ENCODE results near the gene CTNNAL1.
"Not testable (repeated sequence)": the region's sequence is repeated elsewhere in the genome, so short reads cannot be mapped to it uniquely, and the experiment has no call there.

Gene CTNNAL1, protein sequence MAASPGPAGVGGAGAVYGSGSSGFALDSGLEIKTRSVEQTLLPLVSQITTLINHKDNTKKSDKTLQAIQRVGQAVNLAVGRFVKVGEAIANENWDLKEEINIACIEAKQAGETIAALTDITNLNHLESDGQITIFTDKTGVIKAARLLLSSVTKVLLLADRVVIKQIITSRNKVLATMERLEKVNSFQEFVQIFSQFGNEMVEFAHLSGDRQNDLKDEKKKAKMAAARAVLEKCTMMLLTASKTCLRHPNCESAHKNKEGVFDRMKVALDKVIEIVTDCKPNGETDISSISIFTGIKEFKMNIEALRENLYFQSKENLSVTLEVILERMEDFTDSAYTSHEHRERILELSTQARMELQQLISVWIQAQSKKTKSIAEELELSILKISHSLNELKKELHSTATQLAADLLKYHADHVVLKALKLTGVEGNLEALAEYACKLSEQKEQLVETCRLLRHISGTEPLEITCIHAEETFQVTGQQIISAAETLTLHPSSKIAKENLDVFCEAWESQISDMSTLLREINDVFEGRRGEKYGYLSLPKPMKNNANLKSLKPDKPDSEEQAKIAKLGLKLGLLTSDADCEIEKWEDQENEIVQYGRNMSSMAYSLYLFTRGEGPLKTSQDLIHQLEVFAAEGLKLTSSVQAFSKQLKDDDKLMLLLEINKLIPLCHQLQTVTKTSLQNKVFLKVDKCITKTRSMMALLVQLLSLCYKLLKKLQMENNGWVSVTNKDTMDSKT

DNA sequence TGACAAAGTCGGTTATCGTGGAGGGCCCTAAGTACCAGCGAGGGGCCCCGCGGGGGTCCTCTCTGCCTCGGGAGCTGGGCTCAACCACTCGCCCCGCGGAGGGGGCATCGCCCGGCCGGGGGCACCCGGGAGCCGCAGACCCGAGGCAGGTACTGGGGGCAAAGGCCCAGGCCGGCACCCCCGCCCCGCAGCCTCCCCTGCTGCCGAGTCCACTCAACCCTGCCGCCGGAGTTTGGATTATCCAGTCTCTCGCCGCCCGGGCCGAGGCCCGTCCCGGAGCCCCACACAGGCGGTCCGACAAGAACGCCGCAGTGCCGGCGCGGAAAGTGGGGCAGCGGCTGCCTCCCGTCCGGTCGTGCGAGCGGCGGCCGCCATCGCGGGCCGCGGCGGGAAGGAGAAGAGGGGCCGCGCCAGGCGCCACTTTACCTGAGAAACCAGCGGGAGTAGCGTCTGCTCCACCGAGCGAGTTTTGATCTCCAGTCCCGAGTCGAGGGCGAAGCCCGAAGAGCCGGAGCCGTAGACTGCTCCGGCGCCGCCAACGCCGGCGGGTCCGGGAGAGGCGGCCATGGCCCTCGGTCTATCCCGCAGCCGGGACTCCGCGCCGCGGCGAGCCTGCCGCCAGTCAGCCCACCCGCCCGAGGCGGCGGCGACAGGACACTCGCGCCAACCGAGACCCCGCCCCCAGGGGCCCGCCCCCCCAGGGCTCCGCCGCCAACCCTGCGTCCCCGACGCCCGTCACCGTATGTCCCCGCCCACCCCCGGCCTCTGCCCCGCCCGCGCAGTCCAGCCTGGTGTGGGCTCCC lies at the start of gene CTNNAL1:
Gene CTNNAL1, minus strand, starts transcription at position 624 of the 803 bp plus-strand sequence. Its CDS starts 57 bp downstream, at position 567.
- DNase-seq = peak; percentile 97

DNA sequence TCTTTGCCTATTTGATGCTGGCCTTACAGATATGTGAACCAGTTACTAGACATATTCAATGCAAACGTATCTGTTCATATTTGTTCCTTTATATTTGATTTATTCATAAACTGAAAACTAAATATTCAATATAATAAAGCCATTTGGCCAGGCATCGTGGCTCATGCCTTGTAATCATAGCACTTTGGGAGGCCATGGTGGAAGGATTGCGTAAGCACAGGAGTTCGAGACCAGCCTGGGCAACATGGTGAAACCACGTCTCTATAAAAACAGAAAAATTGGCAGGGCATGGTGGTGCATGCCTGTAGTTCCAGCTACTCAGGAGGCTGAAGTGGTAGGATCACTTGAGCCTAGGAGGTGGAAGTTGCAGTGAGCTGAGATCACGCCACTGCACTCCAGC lies 49.2 kb upstream of the CTNNAL1 start:
- DNase-seq = no peak

DNA sequence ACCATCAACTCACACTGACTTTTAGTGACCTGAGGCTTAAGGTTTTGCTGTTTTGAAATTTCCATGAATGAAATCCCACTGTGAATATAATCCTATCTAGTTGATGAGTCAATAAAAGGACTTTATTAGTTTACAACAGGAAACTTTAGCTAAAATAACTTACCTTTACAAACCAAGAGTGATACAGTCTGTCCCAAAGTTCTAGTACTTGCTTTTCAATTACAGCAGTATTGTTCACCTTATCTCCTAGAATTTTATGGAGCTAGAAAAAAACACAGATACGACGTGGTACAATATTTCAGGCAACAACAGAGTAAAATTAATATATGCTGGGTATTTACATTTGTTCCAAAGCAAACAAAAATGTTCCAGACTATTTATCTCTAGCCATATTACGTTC lies 46.9 kb upstream of the CTNNAL1 start:
- DNase-seq = no peak

DNA sequence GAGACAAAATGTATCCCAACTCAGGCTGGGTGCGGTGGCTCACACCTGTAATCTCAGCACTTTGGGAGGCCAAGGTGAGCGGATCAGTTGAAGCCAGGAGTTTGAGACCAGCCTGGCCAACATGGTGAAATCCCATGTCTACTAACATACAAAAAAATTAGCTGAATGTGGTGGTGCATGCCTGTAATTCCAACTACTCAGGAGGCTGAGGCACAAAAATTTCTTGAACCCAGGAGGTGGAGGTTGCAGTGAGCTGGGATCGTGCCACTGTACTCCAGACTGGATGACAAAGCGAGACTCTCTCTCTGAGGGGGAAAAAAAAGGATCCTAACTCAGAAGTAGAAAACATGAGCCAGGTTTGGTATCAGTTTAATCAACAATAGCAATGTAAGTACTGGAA lies 39.8 kb upstream of the CTNNAL1 start:
- DNase-seq = not testable (repeated sequence)

DNA sequence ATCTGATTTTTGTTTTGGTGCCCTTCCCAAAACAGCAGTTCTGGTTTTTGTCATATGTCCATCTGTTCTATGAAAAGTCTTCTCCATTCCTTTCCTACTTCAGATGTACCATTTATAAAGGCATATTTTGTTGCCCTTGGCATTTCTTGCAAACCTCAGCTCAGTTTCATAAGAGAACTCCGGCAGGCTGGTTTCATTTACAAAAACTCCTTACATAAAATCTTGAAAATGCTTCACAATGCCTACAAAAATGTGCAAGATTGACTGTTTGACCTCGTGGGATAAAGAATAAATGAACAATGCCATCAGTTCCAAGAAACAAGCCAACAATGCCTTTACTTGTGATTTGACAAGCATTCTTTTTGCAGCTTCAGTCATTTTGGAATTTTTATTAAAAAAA lies 39.1 kb upstream of the CTNNAL1 start:
- no peak for DNase-seq

DNA sequence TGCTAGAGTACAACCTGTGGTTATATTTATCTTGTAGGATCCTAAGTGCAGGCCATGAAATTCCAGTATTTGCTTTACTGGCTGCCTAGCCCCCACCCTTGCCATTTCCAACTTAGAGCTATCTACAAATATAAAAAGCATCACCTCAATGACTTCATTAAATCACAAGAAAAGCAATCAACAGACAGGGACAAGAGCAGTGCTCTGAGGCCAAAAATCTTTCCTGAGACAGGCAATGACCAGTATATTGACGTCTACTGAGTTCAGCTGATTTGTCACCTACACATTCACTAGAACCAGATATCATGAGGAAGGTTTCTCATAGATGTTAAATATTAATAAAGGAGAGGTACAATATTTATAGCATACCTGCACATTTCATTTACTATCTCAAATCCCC lies 38.4 kb upstream of the CTNNAL1 start:
- DNase-seq = no peak

DNA sequence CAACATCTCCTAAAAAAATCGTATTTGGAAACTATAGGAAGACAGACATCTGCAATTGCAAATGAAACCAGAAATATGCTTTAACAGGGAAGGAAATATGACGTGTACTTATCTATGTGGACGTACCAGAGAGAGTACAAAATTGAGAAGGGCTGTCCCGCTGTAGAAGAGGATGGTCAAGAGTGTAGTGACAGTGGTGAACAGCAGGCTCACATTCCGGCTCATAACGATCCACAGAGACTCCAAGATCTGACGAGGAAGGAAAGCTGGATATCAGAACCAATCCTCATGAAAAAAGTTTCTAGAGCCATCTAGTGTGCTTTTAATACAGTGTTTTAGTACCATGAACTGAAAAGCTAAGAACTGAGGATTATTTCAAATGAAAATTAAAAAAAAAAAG lies 37.1 kb upstream of the CTNNAL1 start:
- no peak for DNase-seq

DNA sequence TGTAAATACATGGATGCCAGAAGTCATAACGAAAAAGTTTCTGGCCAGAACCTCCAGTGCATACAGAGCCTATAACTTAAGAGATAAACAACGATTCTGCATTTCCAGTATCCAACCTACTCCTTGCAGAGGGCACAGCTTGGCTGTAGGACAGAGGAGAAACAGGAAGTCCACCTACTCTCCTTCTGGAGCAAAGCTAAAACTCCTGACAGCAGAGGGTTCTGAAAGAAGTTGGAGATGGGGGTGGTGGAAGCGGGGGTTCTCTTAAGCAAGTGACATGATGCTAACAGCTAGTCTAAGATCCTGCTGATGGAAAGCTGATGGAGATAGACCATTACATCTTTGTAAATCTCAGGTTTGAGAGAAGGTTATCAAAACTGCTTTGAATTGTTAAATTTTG lies 35.5 kb upstream of the CTNNAL1 start:
- DNase-seq = no peak

DNA sequence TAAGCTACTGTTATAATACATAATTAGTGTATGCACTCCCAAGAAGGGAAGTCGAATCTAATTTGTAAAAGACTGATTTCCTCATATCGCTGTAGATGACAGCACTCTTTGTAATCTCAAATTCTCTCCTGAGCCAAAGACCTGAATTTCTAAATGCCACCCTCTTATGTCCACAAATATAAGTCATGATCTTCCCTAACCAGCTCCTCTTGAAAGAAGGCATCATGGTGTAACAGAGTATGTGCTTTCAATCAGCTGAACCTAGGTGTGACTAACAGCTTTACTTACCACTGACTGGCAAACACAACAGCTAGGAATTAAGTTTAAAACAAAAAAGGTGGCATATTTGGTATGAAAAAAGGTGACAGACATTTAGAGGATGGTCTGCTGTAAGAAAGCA lies 34.0 kb upstream of the CTNNAL1 start:
- DNase-seq = no peak

DNA sequence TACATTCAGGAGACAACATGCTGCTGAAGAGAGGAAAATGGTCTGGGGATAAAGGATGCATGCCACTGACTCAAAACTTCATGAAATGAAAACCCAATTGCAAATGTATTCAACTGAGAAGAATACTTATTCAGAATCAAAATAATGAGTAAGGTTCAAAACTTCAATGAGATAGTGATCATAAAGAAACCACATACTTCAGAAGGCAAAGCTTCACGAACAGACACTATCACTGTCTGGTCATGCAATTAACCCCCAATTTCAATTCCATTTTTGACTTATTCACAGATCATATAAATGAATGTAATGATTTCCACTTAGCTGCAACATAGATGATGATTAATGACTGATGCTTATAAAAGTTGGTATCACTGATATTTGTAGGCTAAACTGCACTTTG lies 33.0 kb upstream of the CTNNAL1 start:
- DNase-seq = no peak

DNA sequence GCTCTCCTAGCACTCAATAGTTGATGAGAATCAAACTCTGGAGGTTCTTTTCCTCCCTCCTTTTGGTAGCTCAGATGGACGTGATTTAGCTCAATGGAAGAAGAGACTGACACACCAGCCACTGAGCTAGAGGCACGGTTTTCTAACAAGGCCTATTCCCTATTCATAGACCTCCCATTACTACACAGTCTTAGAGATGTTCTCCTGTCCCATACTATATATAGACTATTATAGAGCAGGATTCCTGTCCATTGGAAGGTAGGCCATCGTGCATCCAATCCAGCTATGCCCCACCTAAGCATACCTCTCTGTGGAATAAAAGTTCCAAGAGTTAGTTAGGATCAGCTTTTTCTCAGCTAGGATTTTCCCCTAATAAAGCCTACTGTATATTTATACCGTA lies 30.3 kb upstream of the CTNNAL1 start:
- no peak for DNase-seq

DNA sequence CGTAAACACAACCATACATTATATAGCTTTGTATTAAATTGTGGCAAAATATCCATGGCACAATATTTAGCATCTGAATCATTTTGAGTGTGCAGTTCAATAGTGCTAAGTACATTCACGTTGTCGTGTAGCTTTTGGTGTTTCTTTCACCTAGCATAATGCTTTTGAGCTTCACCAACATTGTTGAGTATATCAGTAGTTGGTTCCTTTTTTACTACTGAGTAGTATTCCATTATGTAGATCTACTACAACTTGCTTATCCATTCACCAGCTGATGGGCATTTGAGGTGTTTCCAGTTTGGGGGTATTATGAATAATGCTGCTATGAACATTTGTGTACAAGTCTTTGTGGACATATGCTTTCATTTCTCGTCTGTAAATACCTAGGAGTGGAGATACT lies 27.3 kb upstream of the CTNNAL1 start:
- DNase-seq = no peak

DNA sequence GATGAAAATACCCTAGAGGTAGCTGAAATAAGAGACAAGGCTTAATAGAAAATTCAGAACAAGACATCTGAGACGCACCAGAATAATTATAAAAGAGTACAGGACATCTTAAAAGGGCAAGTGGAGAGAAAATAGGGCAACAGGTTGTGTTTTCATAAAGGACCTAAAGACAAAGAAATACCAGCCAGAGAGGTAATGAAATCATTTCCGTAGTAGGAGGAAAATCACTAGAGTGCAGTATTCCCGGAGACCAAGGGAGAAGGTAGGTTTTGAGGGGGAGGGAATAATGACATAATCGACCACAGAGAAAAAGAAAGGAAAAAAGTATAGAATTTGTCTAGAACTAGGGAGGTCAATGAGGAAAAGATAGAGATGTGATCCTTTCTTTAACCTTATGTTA lies 26.2 kb upstream of the CTNNAL1 start:
- DNase-seq = no peak

DNA sequence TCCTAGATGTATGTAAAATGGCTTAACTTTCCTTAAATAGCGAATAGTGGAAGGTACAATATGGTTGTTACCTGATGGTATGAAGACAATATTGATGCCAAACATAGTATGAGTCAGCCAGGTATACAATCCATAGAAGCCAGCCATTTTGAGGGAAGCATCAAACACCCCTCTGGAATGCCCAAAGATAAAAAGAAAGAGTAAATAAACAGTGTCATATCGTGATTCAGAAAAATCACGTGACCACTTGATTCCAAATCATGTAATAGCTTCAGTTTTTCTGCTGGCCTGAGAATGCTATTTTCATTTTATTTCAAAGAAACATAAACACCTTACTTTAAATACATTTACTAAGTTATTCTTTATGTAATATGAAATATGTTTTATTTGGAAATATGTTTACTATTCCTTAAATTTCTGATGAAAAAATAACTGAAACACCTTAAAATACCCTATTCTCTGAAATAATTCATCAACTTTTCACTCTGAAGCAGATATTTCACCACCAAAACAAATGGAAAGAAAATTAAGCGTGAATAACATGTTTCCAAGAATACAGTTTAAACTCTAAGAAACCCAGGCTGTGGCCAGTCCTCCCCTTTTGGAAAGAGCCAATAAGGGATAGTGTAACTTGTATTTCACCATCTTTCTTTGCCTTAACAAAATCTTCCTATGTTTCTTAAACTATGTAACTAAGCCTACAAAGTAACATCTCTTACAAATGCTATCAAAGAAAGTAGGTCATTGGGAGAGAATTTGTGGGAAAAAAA lies 24.8 kb upstream of the CTNNAL1 start:
- DNase-seq = no peak

DNA sequence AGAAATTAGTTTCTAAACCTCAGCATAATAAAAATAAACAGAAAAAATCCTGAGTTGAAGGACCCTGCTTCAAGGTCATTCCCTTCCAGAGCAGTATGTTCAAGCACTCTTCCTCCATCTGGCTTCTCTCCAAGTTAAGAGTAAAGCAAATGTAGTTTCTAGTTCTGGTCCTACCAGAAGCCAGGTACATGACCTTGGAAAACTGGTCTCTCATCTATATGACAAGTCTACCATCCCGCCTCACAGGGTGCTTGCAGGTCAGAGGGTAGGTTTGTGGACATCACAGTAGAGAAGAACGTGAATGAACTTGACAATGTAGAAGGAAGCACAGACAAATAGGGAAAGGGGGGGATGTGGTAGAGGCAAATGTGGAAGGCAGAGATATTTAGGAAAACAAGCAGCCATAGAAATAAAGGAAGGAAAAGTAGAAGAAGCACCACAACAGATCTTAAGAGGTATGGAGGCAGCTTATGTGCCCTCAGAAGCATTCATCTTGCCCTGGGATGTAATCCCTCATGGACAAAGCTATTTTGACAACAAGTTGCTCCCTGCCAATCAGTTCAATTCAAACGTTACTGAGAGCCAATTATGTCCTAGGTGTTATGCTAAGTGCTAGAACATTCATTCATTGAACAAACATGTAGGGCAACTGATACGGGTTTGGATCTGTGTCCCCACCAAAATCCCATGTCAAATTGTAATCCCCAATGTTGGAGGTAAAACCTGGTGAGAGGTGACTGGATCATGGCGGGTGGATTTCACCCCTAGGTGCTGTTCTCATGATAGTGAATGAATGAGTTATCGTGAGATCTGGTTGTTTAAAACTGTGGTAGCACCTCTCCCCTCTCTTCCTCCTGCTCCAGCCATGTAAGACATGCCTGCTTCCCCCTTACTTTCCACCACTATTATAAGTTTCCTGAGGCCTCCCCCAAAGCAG lies 23.7 kb upstream of the CTNNAL1 start:
- no peak for DNase-seq

DNA sequence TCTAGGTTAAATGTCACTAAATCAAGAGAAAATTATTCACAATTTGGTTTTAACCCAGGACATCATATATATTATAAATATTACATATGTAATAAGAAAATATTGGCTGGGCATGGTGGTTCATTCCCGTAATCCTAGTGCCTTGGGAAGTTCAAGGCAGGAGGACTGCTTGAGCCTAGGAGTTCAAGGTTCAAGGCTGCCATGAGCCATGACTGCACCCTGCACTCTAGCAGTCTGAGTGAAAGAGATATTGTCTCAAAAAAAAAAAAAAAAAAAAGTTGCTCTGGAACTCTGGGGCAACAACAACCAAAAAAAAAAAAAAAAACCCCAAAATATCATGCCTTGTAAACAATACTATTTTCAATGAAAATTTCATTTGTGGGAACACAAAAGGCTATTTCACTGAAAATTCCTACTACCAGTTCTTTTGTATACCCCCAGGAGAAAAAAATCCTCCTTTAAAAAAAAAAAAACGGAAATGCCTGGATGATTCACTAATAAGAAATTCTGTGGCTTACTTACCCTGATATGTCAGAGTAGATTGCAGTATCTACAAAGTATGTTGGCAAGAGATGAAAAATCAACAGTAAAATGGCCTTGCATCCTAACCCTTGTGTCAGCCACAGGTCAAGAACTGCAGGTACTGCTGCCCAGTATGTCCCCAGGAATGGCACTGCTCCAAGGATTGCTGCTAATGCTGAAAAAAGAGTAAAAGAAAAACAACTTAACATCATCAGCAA lies 22.6 kb upstream of the CTNNAL1 start:
- DNase-seq = no peak

DNA sequence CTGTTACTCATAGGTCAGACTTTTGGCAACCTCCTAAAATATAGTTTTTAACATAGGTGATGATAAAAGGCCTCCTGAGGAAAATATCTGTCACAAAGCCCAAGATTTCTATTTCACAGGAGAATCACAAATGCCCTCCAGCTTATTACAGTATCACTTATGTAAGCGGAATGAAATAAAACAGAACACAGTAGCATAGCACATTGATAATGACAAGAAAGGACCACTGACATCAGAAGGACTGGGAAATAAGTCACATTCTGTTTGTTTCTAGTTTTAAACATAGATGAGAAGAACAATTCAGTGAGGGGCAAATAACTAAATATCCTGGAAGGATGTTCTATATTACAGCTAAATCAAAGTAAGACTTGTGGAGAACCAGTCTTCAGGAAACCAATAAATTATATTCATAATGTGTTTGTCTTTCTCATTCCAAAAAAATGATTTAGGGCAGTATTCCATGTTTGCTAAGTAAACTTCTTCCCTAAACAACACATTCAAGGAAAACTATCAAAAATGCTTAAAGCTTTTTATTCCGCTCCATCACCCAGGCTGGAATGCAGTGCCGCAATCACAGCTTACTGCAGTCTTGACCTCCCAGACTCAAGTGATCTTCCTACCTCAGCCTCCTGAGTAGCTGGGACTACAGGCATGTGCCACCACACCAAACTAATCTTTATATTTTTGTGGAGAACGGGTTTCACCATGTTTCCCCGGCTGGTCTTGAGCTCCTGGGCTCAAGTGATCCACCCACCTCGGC lies 20.8 kb upstream of the CTNNAL1 start:
- DNase-seq = no peak

DNA sequence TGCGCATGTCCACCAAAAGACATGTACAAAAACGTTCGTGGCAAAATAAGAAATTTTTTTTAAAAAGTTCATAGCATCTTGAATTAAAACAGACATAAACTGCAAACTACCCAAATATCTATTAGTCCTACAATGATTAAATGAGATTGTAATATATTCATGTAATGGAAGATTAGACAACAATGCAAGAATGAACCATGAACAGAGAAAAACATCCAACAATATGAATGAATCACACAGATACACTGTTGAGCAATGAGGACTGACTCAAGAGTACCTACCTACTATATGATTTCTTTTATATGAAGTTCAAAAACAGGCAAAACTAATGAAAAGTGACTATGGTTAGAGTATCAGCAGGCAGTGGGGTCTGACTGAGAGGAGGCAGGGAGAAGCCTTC lies 17.9 kb upstream of the CTNNAL1 start:
- DNase-seq = no peak

DNA sequence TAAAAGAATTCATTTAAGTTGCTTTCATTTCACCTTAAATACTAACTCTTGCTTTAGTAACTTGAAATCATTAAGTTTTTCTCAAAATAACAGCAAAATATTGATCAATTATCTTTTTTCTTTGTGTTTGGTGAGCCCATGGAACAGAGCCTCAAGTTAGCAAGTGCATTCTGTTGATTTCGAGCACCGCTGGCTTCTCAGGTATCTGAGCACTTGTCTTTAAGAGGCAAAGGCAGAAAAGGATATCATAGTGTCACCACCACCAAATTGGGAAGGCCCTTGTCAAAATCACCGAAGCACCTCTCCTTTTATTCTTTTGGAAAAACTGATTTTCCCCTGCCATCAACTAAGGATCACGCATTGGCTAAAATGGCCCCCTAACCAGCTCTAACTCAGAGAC lies 17.1 kb upstream of the CTNNAL1 start:
- no peak for DNase-seq

DNA sequence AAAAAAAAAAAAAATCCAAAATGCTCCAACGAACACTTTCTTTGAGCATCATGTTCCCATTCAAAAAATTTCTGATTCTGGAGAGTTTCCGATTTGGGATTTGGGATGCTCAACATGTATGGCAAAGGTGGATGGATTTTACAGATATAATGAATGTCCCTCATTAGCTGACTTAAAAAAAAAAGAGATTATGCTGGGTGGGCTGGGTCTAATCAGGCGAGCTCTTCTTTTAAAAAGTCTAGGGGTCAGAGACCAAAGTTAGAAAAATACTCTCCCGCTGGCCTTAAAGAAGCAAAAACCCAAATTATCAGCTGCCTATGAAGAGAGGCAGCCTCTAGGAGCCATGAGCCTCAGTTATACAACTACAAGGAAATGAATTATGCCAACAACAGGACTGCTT lies 15.2 kb upstream of the CTNNAL1 start:
- no peak for DNase-seq
